Cardiac fibroblast (primary cell): ENCODE measurements around the gene TSHZ3.

ENCODE experiments used
- DNase-seq, 2 donors: peaks; one replicate each; pipeline versions ENCODE4 v3.0.0 to v3.0.0-alpha.2; 2010; ENCODE audit warnings: low read depth in 2 of 2
- H3K4me3 ChIP-seq, 2 donors: replicated peaks in 1 of 2; 1 replicate in 1 of 2; 2 replicates in 1 of 2; pipeline ENCODE4 v1.5.1; 2011; ENCODE audit warnings: low read depth in 2 of 2, low read length in 2 of 2, mild to moderate bottlenecking in 2 of 2, moderate library complexity in 1 of 2
- TF ChIP-seq, protein P1 (sequence below): IDR thresholded peaks from one replicate; pipeline ENCODE4 v1.5.1; 2011; ENCODE audit warnings: low read depth, mild to moderate bottlenecking, low read length, inconsistent platforms

Gene TSHZ3

GRCh38 chr19:31308781-31309180, 40.5 kb downstream of the TSHZ3 start:
- TF ChIP-seq, protein P1, sequence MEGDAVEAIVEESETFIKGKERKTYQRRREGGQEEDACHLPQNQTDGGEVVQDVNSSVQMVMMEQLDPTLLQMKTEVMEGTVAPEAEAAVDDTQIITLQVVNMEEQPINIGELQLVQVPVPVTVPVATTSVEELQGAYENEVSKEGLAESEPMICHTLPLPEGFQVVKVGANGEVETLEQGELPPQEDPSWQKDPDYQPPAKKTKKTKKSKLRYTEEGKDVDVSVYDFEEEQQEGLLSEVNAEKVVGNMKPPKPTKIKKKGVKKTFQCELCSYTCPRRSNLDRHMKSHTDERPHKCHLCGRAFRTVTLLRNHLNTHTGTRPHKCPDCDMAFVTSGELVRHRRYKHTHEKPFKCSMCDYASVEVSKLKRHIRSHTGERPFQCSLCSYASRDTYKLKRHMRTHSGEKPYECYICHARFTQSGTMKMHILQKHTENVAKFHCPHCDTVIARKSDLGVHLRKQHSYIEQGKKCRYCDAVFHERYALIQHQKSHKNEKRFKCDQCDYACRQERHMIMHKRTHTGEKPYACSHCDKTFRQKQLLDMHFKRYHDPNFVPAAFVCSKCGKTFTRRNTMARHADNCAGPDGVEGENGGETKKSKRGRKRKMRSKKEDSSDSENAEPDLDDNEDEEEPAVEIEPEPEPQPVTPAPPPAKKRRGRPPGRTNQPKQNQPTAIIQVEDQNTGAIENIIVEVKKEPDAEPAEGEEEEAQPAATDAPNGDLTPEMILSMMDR: no peak
- H3K4me3 ChIP-seq: no peak overlapping the region
- DNase-seq: no peak

- DNase-seq: no peak
- H3K4me3 ChIP-seq: no peak overlapping the region
- TF ChIP-seq, protein P1: no peak
Observed at GRCh38 chr19:31307071-31307669, 42.1 kb downstream of the TSHZ3 start.

DNA sequence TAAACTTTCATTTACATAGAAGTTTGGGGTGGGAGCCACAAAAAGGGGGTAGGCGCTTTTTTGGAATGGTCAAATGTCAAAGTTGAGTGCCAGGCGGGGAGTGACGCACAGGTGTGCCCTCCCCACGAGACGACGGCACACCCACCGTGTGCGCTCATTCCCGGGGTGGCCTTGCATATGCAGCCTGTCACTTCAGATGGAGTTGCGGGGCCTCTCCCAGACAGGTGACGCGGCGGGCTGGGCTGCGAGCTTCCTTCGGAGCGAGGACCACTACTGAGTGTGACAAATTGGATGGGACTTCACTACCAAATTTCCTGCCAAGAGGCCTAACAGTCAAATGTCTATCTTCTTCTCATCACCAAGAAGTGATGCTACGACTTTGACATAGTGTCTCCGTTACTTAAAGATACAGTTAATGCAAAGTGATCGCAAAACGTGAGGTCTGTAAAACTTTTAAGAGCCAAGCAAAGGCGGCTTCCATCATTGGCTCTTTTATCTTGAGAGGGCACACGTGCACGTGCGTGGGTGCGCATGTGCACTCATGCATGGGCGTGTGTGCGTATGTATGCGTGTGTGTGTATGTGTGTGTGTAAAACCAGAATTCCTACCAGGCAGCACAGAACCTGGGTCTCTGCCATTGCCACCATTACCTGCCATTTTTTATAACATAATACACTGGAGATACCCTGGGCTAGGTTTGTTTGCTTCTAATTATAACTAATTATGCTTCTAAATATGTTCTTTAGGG, 43.1 kb downstream of the TSHZ3 start:
- TF ChIP-seq, protein P1: no peak
- DNase-seq: no peak
- H3K4me3 ChIP-seq: no peak overlapping the region

DNA sequence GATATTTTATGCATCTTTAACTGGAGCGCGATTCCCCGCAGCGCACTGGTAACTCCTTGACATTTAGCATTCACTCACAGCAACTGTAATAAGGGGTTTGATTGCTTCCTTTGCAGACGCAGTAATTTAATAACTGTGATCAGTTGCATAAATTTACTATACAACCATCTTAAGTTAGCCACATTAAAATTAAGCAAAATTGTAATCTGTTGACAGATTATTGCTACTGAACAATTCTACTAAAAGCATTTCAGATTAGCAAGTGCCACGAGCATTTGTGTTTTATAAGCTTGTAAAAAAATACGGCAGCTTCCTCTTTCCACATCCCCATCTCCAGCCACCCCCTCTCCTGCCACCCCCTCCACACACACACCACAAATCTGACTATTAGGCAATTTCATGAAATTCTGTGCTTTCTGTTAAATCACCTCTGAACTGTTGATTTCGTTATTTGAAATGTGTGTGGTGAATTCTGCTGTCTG, 44.4 kb downstream of the TSHZ3 start:
- TF ChIP-seq, protein P1: no peak
- peak in 1 of 2 donors; percentile 26 for DNase-seq
- H3K4me3 ChIP-seq: no peak overlapping the region

DNA sequence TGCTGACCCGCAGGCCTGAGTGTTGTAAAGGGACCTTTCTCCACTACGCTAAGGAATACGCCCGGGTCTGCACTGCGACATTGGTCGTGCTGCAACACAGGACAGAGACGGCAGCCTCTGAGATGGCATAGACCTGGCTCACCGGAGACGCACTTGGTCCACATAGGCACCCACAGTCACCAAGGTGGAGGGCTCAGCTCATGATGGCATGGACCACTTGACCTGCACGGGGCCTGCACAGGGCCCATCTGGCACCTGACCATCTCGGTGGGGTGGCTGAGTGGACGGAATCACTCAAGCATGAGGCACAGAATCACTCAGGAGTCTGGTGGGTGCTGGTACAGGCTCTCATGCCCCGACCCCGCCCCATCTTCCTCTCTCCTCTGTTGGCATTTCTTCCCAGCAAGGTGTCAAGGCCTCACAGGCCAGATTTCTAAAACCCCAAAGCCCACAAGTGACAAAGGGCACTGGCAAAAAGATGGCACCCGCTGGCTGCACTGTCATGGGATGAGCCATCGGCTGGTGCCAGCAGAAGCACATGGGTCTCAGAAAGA, 45.9 kb downstream of the TSHZ3 start:
- no peak for DNase-seq
- TF ChIP-seq, protein P1: no peak
- H3K4me3 ChIP-seq: no peak overlapping the region

DNA sequence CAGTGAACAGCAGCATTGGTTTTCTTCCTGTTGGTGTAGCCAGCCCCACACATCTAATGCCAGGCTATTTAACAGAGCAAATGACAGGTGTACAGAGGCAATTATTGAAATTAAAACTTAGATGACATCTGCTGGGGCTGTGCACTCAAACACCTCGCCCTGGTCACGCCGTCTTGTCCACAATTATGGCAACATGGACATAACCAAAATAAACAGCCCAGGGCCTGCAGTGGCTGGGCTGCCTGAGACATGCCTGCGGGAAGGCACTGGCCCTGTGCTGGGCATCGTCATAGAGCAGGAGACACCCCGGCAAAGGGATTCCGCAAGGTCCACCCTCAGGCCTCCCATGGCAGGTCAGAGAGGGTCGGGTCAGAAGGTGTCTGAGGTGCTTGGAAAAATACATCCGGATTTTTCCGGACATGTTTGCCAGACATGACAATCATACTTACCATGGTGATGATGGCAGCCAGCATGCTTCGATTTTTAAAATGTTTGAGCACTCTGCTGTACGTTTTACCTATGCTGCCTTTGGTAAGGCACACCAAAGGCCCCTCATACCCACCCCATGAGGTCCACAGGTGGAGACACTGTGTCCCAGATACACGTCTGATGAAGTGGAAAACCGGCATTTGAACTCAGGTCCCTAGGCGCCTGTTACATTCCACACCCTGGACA, 47.8 kb downstream of the TSHZ3 start:
- no peak overlapping the region for H3K4me3 ChIP-seq
- TF ChIP-seq, protein P1: no peak
- DNase-seq: no peak
